HG02840 (cell line): ENCODE results near the gene KATNA1.

Source experiments
- ATAC-seq: cut with Tn5 transposase; IDR thresholded peaks from one replicate; pipeline ENCODE4 v1.9.1; 2021; ENCODE audit warnings: mild to moderate bottlenecking, moderate library complexity, moderate number of reproducible peaks; ENCODE audit not compliant: unreplicated experiment, low FRiP score

The KATNA1 gene

GRCh38 chr6:149614337-149614736 lies 34.2 kb downstream of the KATNA1 start:
- no peak for ATAC-seq

- no peak for ATAC-seq
These were observed 40.0 kb downstream of the KATNA1 start for GRCh38 chr6:149608381-149608982.

GRCh38 chr6:149600508-149600907 lies 48.0 kb downstream of the KATNA1 start:
- no peak for ATAC-seq

- no peak for ATAC-seq
These were observed 55.1 kb downstream of the KATNA1 start for GRCh38 chr6:149593408-149593807.

GRCh38 chr6:149592983-149593382 lies 55.5 kb downstream of the KATNA1 start:
- ATAC-seq = no peak

GRCh38 chr6:149586149-149586548 lies 62.4 kb downstream of the KATNA1 start:
- ATAC-seq = no peak

GRCh38 chr6:149581349-149581748 lies 67.2 kb downstream of the KATNA1 start:
- no peak for ATAC-seq

GRCh38 chr6:149580880-149581279 lies 67.6 kb downstream of the KATNA1 start:
- no peak for ATAC-seq

GRCh38 chr6:149567945-149568585 lies 80.4 kb downstream of the KATNA1 start:
- ATAC-seq = no peak

- ATAC-seq = no peak
These were observed 81.3 kb downstream of the KATNA1 start for GRCh38 chr6:149567194-149567586.

GRCh38 chr6:149566410-149567193 lies 81.9 kb downstream of the KATNA1 start:
- peak; percentile 24 for ATAC-seq

- peak; percentile 91 for ATAC-seq
These were observed 82.7 kb downstream of the KATNA1 start, which contains the start of gene GINM1 for GRCh38 chr6:149565527-149566409. Gene GINM1 (plus strand): TSS chr6:149566375. CDS start chr6:149566415, 40 bp downstream.

GRCh38 chr6:149563928-149564325 lies 84.6 kb downstream of the KATNA1 start:
- no peak for ATAC-seq

GRCh38 chr6:149563203-149563927 lies 85.1 kb downstream of the KATNA1 start:
- ATAC-seq = no peak

GRCh38 chr6:149560736-149561135 lies 87.8 kb downstream of the KATNA1 start:
- ATAC-seq = no peak

GRCh38 chr6:149559389-149559788 lies 89.1 kb downstream of the KATNA1 start:
- no peak for ATAC-seq

- no peak for ATAC-seq
These were observed 90.5 kb downstream of the KATNA1 start for GRCh38 chr6:149558029-149558428.

GRCh38 chr6:149551920-149552319 lies 96.6 kb downstream of the KATNA1 start:
- ATAC-seq = no peak

- peak; percentile 89 for ATAC-seq
These were observed 102.6 kb downstream of the KATNA1 start, which contains the start of gene PPIL4 for GRCh38 chr6:149545754-149546471. Gene PPIL4 (minus strand): TSS chr6:149546043. CDS start chr6:149546005, 38 bp downstream.
